HG02970 (cell line): ENCODE measurements around the gene AVPR1B.
"Not testable (repeated sequence)": the region's sequence is repeated elsewhere in the genome, so short reads cannot be mapped to it uniquely, and the experiment has no call there.

Source experiments
- ATAC-seq: cut with Tn5 transposase; IDR thresholded peaks from one replicate; pipeline ENCODE4 v1.9.1; 2021; ENCODE audit warnings: mild to moderate bottlenecking, moderate library complexity, moderate number of reproducible peaks; ENCODE audit not compliant: unreplicated experiment, low FRiP score

Gene AVPR1B

GRCh38 chr1:206082831-206083695, 34.1 kb downstream of the AVPR1B start:
- ATAC-seq, result no peak

GRCh38 chr1:206081856-206082255, 35.3 kb downstream of the AVPR1B start:
- ATAC-seq, result no peak

GRCh38 chr1:206080026-206080820, 37.0 kb downstream of the AVPR1B start:
- no peak for ATAC-seq

GRCh38 chr1:206079135-206079534, 38.1 kb downstream of the AVPR1B start:
- ATAC-seq, result no peak

GRCh38 chr1:206075786-206076755, 41.1 kb downstream of the AVPR1B start:
- no peak for ATAC-seq

GRCh38 chr1:206074839-206075238, 42.3 kb downstream of the AVPR1B start:
- no peak for ATAC-seq

- ATAC-seq, result no peak
Measured at GRCh38 chr1:206070627-206071304, 46.4 kb downstream of the AVPR1B start.

- no peak for ATAC-seq
Measured at GRCh38 chr1:206068314-206068713, 48.9 kb downstream of the AVPR1B start.

- no peak for ATAC-seq
Measured at GRCh38 chr1:206067486-206068227, 49.5 kb downstream of the AVPR1B start.

GRCh38 chr1:206066479-206067171, 50.6 kb downstream of the AVPR1B start:
- no peak for ATAC-seq

GRCh38 chr1:206065547-206066145, 51.5 kb downstream of the AVPR1B start:
- ATAC-seq, result no peak

- ATAC-seq, result not testable (repeated sequence)
Measured at GRCh38 chr1:206064501-206064900, 52.7 kb downstream of the AVPR1B start.

GRCh38 chr1:206064001-206064400, 53.2 kb downstream of the AVPR1B start:
- ATAC-seq, result not testable (repeated sequence)

GRCh38 chr1:206062464-206062863, 54.7 kb downstream of the AVPR1B start:
- ATAC-seq, result no peak

- no peak for ATAC-seq
Measured at GRCh38 chr1:206060844-206061243, 56.3 kb downstream of the AVPR1B start.
